HepG2 (cell line): ENCODE results near the gene KDR. TPM values are rescaled to one million over a fixed set of nuclear protein-coding genes. Genes with fewer than 3 reads are reported as not detected.
A peak's percentile ranks its signal among the peaks of the same experiment; 100 is the strongest.

Experiments
- ATAC-seq: fragments of 200-7000 bp; cut with Tn5 transposase; 3 replicates; pipeline ENCODE4 v1.9.1; 2020; ENCODE audit warnings: mild to moderate bottlenecking, moderate library complexity
- BruUV-seq: library from RNA; stranded (reverse); fragments of 400-500 nt; replicated peaks from 2 replicates; lab custom pipeline; 2021; lab: Mats Ljungman, UMichigan
- CTCF ChIA-PET: fragments of 300-600 bp; formaldehyde crosslinking; extraction: SDS; loops from one replicate; lab custom pipeline; 2021; ENCODE audit warnings: low total read pairs, inconsistent platforms, low intra/inter-chr PET ratio; lab: Yijun Ruan, JAX
- POLR2A ChIA-PET: fragments of 350-600 bp; sonication (Branson Sonifier 250); formaldehyde crosslinking; loops from one replicate; lab custom pipeline; 2020; ENCODE audit warnings: antibody characterized with exemption, inconsistent platforms; lab: Yijun Ruan, JAX
- DNase-seq: peaks from one replicate; pipeline ENCODE4 v3.0.0-alpha.2; 2015; ENCODE audit warnings: low spot score
- FAIRE-seq: peaks from 3 replicates; lab custom pipeline; 2011; peaks lifted over from hg19 to GRCh38; lab: Jason Lieb, UNC
- H2AFZ ChIP-seq: one replicate; pipeline ENCODE4 v1.6.1; 2011; ENCODE audit warnings: low read length, inconsistent platforms
- H3K27ac ChIP-seq: fragments of 300-600 bp; 3 replicates; pipeline ENCODE4 v1.8.0; 2011; ENCODE audit warnings: mixed run types, mild to moderate bottlenecking, mixed read lengths, low read length, inconsistent platforms; ENCODE audit not compliant: insufficient read depth; ENCODE audit errors: extremely low read length
- H3K27me3 ChIP-seq, 2 experiments: fragments of 200-600 bp in 1 of 2; 2 replicates in 1 of 2; 3 replicates in 1 of 2; pipeline versions ENCODE4 v1.6.0 to v1.8.0; 2011; ENCODE audit warnings: low read length in 2 of 2, mild to moderate bottlenecking in 2 of 2, moderate library complexity in 2 of 2, inconsistent platforms in 1 of 2; ENCODE audit not compliant: insufficient read depth in 2 of 2, control insufficient read depth in 1 of 2
- H3K36me3 ChIP-seq, 2 experiments: fragments of 200-600 bp in 1 of 2; replicated peaks in 1 of 2; 2 replicates in 1 of 2; 3 replicates in 1 of 2; pipeline versions ENCODE4 v1.5.1 to v1.8.0; 2011; ENCODE audit warnings: low read length in 2 of 2, inconsistent platforms in 1 of 2; ENCODE audit not compliant: insufficient read depth in 2 of 2, control insufficient read depth in 1 of 2
- H3K4me1 ChIP-seq: 2 replicates; pipeline ENCODE4 v1.5.1; 2012; ENCODE audit warnings: low read length, inconsistent platforms; ENCODE audit not compliant: insufficient read depth
- H3K4me2 ChIP-seq: 2 replicates; pipeline ENCODE4 v1.6.0; 2011; ENCODE audit warnings: low read depth, low read length, inconsistent platforms
- H3K4me3 ChIP-seq, 3 experiments: fragments of 200-600 bp in 1 of 3; sonication (generic), shearing (Covaris generic) in 1 of 3; replicated peaks in 1 of 3; 2 replicates each; pipeline ENCODE4 v1.5.1; 2011 to 2016; ENCODE audit warnings: low read length in 3 of 3, inconsistent platforms in 2 of 3, low read depth in 2 of 3, mild to moderate bottlenecking in 2 of 3, control low read depth in 1 of 3, mixed read lengths in 1 of 3; ENCODE audit not compliant: insufficient read depth in 1 of 3
- H3K79me2 ChIP-seq: one replicate; pipeline ENCODE4 v1.6.1; 2011; ENCODE audit warnings: low read length, inconsistent platforms; ENCODE audit not compliant: insufficient read depth
- H3K9ac ChIP-seq: 2 replicates; pipeline ENCODE4 v1.6.0; 2011; ENCODE audit warnings: mild to moderate bottlenecking, low read depth, low read length, inconsistent platforms; ENCODE audit not compliant: insufficient read depth
- H3K9me3 ChIP-seq: 2 replicates; pipeline ENCODE4 v1.5.1; 2012; ENCODE audit warnings: mild to moderate bottlenecking, low read length
- H4K20me1 ChIP-seq: 2 replicates; pipeline ENCODE4 v1.6.0; 2011; ENCODE audit warnings: inconsistent platforms, mild to moderate bottlenecking, low read length, moderate library complexity; ENCODE audit not compliant: insufficient read depth
- CREB3 ChIP-seq: sonication (generic); formaldehyde crosslinking; IDR thresholded peaks from 2 replicates; pipeline ENCODE4 v1.5.0; 2020; ENCODE audit warnings: missing genetic modification reagents
- EZH2 ChIP-seq: conservative IDR thresholded peaks from 2 replicates; pipeline ENCODE4 v1.6.1; 2012; ENCODE audit warnings: mild to moderate bottlenecking, low read depth, low read length, moderate library complexity
- FOXA1 ChIP-seq, 2 experiments: fragments of 450-650 bp in 1 of 2; sonication (generic) in 1 of 2; formaldehyde crosslinking in 1 of 2; IDR thresholded peaks; 2 replicates each; pipeline versions ENCODE4 v1.4.0 to v1.6.1; 2016 to 2020; ENCODE audit warnings: missing genetic modification reagents in 1 of 2
- HMGA1 ChIP-seq: sonication (generic); formaldehyde crosslinking; conservative IDR thresholded peaks from 2 replicates; pipeline ENCODE4 v1.4.0; 2020; ENCODE audit warnings: missing genetic modification reagents
- JUND ChIP-seq: sonication (generic); formaldehyde crosslinking; IDR thresholded peaks from 2 replicates; pipeline ENCODE4 v1.8.0; 2022; ENCODE audit warnings: mild to moderate bottlenecking, missing genetic modification reagents
- NR2C2 ChIP-seq: sonication (generic); formaldehyde crosslinking; IDR thresholded peaks from 2 replicates; pipeline ENCODE4 v1.4.0; 2020; ENCODE audit warnings: missing genetic modification reagents, mild to moderate bottlenecking, moderate library complexity, borderline replicate concordance
- POGK ChIP-seq: sonication (generic); formaldehyde crosslinking; conservative IDR thresholded peaks from 2 replicates; pipeline ENCODE4 v1.8.0; 2022; ENCODE audit warnings: mild to moderate bottlenecking, moderate library complexity, missing genetic modification reagents
- PPARG ChIP-seq: conservative IDR thresholded peaks from 2 replicates; pipeline ENCODE4 v1.6.1; 2016; ENCODE audit warnings: missing biosample characterization, missing genetic modification reagents
- RARA ChIP-seq: IDR thresholded peaks from 2 replicates; pipeline ENCODE4 v1.6.1; 2016; ENCODE audit warnings: missing genetic modification reagents, missing compliant biosample characterization
- TCF7 ChIP-seq: sonication (generic); IDR thresholded peaks from 2 replicates; pipeline ENCODE4 v1.6.1; 2016; ENCODE audit warnings: antibody characterized with exemption, low read depth
- ZBTB14 ChIP-seq: sonication (generic); formaldehyde crosslinking; IDR thresholded peaks from 2 replicates; pipeline ENCODE4 v1.4.0; 2020; ENCODE audit warnings: missing genetic modification reagents
- ZNF224 ChIP-seq: sonication (generic); formaldehyde crosslinking; IDR thresholded peaks from 2 replicates; pipeline ENCODE4 v1.5.0; 2020; ENCODE audit warnings: mild to moderate bottlenecking, missing genetic modification reagents
- ZNF484 ChIP-seq: sonication (generic); formaldehyde crosslinking; IDR thresholded peaks from 2 replicates; pipeline ENCODE4 v1.5.1; 2020; ENCODE audit warnings: mild to moderate bottlenecking, low read depth, missing genetic modification reagents, borderline replicate concordance
- ZNF619 ChIP-seq: sonication (generic); formaldehyde crosslinking; IDR thresholded peaks from 2 replicates; pipeline ENCODE4 v1.4.0; 2020; ENCODE audit warnings: mild to moderate bottlenecking, missing genetic modification reagents
- ZNF879 ChIP-seq: sonication (generic); formaldehyde crosslinking; IDR thresholded peaks from 2 replicates; pipeline ENCODE4 v1.8.1; 2023; ENCODE audit warnings: missing genetic modification reagents
- ZSCAN20 ChIP-seq: sonication (generic); formaldehyde crosslinking; IDR thresholded peaks from 2 replicates; pipeline ENCODE4 v1.4.0; 2020; ENCODE audit warnings: missing genetic modification reagents, mild to moderate bottlenecking, borderline replicate concordance
- ZSCAN25 ChIP-seq: sonication (generic); formaldehyde crosslinking; IDR thresholded peaks from 2 replicates; pipeline ENCODE4 v1.8.0; 2022; ENCODE audit warnings: mild to moderate bottlenecking, missing genetic modification reagents
- WGBS: methylation state at CpG from one replicate; pipeline ENCODE4 v1.1.6; 2017; ENCODE audit warnings: low lambda C conversion rate; 5-methylcytosine and 5-hydroxymethylcytosine counted together
- in situ Hi-C: cut with HindIII; loops from 2 replicates; pipeline ENCODE4 v1.10.0; 2017; ENCODE audit warnings: low pct_unique_long_range_greater_than_20kb; ENCODE audit not compliant: extremely low pct_ligation_motif_present
- intact Hi-C: fragments of 100-400 bp; cut with micrococcal nuclease; formaldehyde crosslinking; loops from one replicate; pipeline ENCODE4 v1.10.0; 2022; ENCODE audit not compliant: unreplicated experiment
- polyA plus RNA-seq, 8 experiments: library from polyadenylated mRNA; depleted of rRNA in 3 of 8; stranded (reverse) in 7 of 8; unstranded in 1 of 8; fragments of >200 nt; fragmentation: Illumina TruSeq in 4 of 8; extraction: Trizol in 4 of 8; gene quantifications; 2 replicates each; pipeline versions ENCODE4 v1.2.1 to v1.2.3, GENCODE V29; 2011 to 2016; ENCODE audit warnings: low read depth in 4 of 8, missing spikeins in 1 of 8, mixed read lengths in 1 of 8; ENCODE audit not compliant: insufficient read depth in 1 of 8
- total RNA-seq, 5 experiments: library from RNA; depleted of rRNA; stranded (reverse); fragments of >200 nt; fragmentation: Illumina TruSeq; extraction: Trizol; gene quantifications; 2 replicates each; pipeline ENCODE4 v1.2.3, GENCODE V29; 2016; ENCODE audit warnings: low read depth in 1 of 5

The KDR gene
- total and polyA plus RNA-seq, 2 of the 13 experiments (the other 11 are each of a cell fraction or from before 2014, with no cell fraction given) = not detected

GRCh38 chr4:55122235-55122634, 3.2 kb downstream of the KDR start:
- WGBS = 2% methylated on average over 2 of the region's 2 CpGs
- Histone ChIP-seq H3K4me3 (no peak overlapping the region), H2AFZ (no peak overlapping the region), H4K20me1 (no peaks in the 10 kb centered on the region), H3K79me2 (no peaks in the 10 kb centered on the region), H3K27ac (no peak overlapping the region), H3K36me3 (no peaks in the 10 kb centered on the region), H3K27me3 (peaks cover 0 to 15% of the 10 kb centered on the region in 2 experiments; a peak in 3 of 5 replicates), H3K4me2 (no peak overlapping the region), H3K9ac (no peak overlapping the region), H3K4me1 (no peaks in the 10 kb centered on the region), H3K9me3 (no peaks in the 10 kb centered on the region)
- POLR2A ChIA-PET = no interaction called here
- TF ChIP-seq JUND (CRISPR knock-in tag) (no peak), CREB3 (CRISPR knock-in tag) (no peak), POGK (CRISPR knock-in tag) (no peak), PPARG (no peak), ZSCAN20 (CRISPR knock-in tag) (no peak), FOXA1 (IDR thresholded peaks at IDR 0.05) (0 out of 2 replicates have a peak, but pooled peaks have one; percentile 25), FOXA1 (CRISPR knock-in tag; IDR thresholded peaks at IDR 0.05) (peak; percentile 41; the same call in 1 of the 2 replicates), ZBTB14 (CRISPR knock-in tag) (no peak), TCF7 (no peak), HMGA1 (CRISPR knock-in tag) (no peak), ZNF619 (CRISPR knock-in tag) (no peak), RARA (CRISPR knock-in tag) (peak; percentile 78), ZNF879 (no peak), ZNF224 (CRISPR knock-in tag) (no peak), ZNF484 (CRISPR knock-in tag) (no peak), ZSCAN25 (CRISPR knock-in tag) (no peak), EZH2 (no peak), NR2C2 (no peak)
- intact Hi-C loops (no loop called here), in situ Hi-C loops (no loop called here)
- CTCF ChIA-PET = no interaction called here
- no peak for FAIRE-seq
- no peak for ATAC-seq
- BruUV-seq = no TSS peak
- peak; percentile 6 for DNase-seq
